ENCODE measurements around the gene PPP1R13B. TPM values are rescaled to one million over a fixed set of nuclear protein-coding genes. Genes with fewer than 3 reads are reported as not detected.
A peak's percentile ranks its signal among the peaks of the same experiment; 100 is the strongest.

Gene PPP1R13B
- polyA plus RNA-seq, 1 of the 3 experiments (the other 2 are of a cell fraction), result 5.7 TPM

- no peak overlapping the region for H3K9ac ChIP-seq
- POLR2A ChIA-PET, result no interaction called here
- H3K4me3 ChIP-seq (ENCODE audit: low read depth in 2 of 2, low read length in 1 of 2), result no peak overlapping the region
- no peak overlapping the region for H3K27ac ChIP-seq (ENCODE audit: low read depth in 2 of 2, low read length in 1 of 2)
- DNase-seq, result no peak
- no peaks in the 10 kb centered on the region for H3K9me2 ChIP-seq
- H4K20me1 ChIP-seq (ENCODE audit: insufficient read depth), result no peaks in the 10 kb centered on the region
- CTCF ChIA-PET, result interaction anchor here (0.6 kb wide), 2 partner anchors 108 to 160 kb away, joined by 3 to 4 read pairs; no protein-coding TSS in a partner anchor
- peaks cover 0 to 2% of the 10 kb centered on the region in 2 experiments; a peak in 1 of 4 replicates for H3K4me1 ChIP-seq (ENCODE audit: control insufficient read depth in 1 of 2, insufficient read depth in 2 of 2, low read depth in 1 of 2, low read length in 1 of 2)
- WGBS (ENCODE audit: low lambda C conversion rate), result 86% methylated on average over 2 of the region's 2 CpGs
- peak; percentile 9; the same call in 1 of the 2 replicates for TF ChIP-seq MXI1 (IDR thresholded peaks at IDR 0.05; ENCODE audit: low read depth, low read length)
- TF ChIP-seq GATA2 (CRISPR knock-in tag; IDR thresholded peaks at IDR 0.05), result no peak
- no peak for TF ChIP-seq REST (IDR thresholded peaks at IDR 0.05; ENCODE audit: low read depth, low read length)
- no peak for TF ChIP-seq NFIC (IDR thresholded peaks at IDR 0.05; ENCODE audit: borderline replicate concordance)
- no peak for TF ChIP-seq POLR2AphosphoS5 (IDR thresholded peaks at IDR 0.05; ENCODE audit: low read depth, low read length)
- no peak for TF ChIP-seq RAD21 (IDR thresholded peaks at IDR 0.05; ENCODE audit: low read length)
- no peaks in the 10 kb centered on the region for H3K36me3 ChIP-seq (replicated peaks in 1 of 2; ENCODE audit: control insufficient read depth in 1 of 2, insufficient read depth in 2 of 2, low read length in 1 of 2)
- no peaks in the 10 kb centered on the region for H3K9me3 ChIP-seq
- no peak overlapping the region for H2AFZ ChIP-seq (ENCODE audit: low read depth)
- peaks cover 37% of the 10 kb centered on the region for H3K79me2 ChIP-seq (ENCODE audit: insufficient read depth)
- H3K4me2 ChIP-seq, result no peak overlapping the region
- no peaks in the 10 kb centered on the region for H3F3A ChIP-seq (replicated peaks; ENCODE audit: insufficient read depth)
- H3K27me3 ChIP-seq (ENCODE audit: insufficient read depth), result no peaks in the 10 kb centered on the region
Observed at GRCh38 chr14:103840014-103840413, 7.4 kb downstream of the PPP1R13B start.

GRCh38 chr14:103839579-103839978, 7.8 kb downstream of the PPP1R13B start:
- no peak overlapping the region for H2AFZ ChIP-seq (ENCODE audit: low read depth)
- peaks cover 36% of the 10 kb centered on the region for H3K79me2 ChIP-seq (ENCODE audit: insufficient read depth)
- POLR2A ChIA-PET, result no interaction called here
- no peaks in the 10 kb centered on the region for H3K27me3 ChIP-seq (ENCODE audit: insufficient read depth)
- CTCF ChIA-PET, result interaction anchor here (0.6 kb wide), 1 partner anchor 160 kb away, joined by 4 read pairs; no protein-coding TSS in a partner anchor
- no peak overlapping the region for H3K4me3 ChIP-seq (ENCODE audit: low read depth in 2 of 2, low read length in 1 of 2)
- H4K20me1 ChIP-seq (ENCODE audit: insufficient read depth), result no peaks in the 10 kb centered on the region
- no peaks in the 10 kb centered on the region for H3F3A ChIP-seq (replicated peaks; ENCODE audit: insufficient read depth)
- 69% methylated on average over 1 of the region's 1 CpG for WGBS (ENCODE audit: low lambda C conversion rate)
- TF ChIP-seq MXI1 (IDR thresholded peaks at IDR 0.05; ENCODE audit: low read depth, low read length), result peak; percentile 31; the same call in 1 of the 2 replicates
- TF ChIP-seq, protein P1, sequence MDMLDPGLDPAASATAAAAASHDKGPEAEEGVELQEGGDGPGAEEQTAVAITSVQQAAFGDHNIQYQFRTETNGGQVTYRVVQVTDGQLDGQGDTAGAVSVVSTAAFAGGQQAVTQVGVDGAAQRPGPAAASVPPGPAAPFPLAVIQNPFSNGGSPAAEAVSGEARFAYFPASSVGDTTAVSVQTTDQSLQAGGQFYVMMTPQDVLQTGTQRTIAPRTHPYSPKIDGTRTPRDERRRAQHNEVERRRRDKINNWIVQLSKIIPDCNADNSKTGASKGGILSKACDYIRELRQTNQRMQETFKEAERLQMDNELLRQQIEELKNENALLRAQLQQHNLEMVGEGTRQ (IDR thresholded peaks at IDR 0.05; ENCODE audit: borderline replicate concordance, low read depth, low read length), result no peak
- no peaks in the 10 kb centered on the region for H3K9me2 ChIP-seq
- no peak overlapping the region for H3K4me2 ChIP-seq
- no peaks in the 10 kb centered on the region for H3K36me3 ChIP-seq (replicated peaks in 1 of 2; ENCODE audit: control insufficient read depth in 1 of 2, insufficient read depth in 2 of 2, low read length in 1 of 2)
- no peak overlapping the region for H3K9ac ChIP-seq
- no peaks in the 10 kb centered on the region for H3K9me3 ChIP-seq
- peaks cover 0 to 2% of the 10 kb centered on the region in 2 experiments; a peak in 1 of 4 replicates for H3K4me1 ChIP-seq (ENCODE audit: control insufficient read depth in 1 of 2, insufficient read depth in 2 of 2, low read depth in 1 of 2, low read length in 1 of 2)
- no peak for DNase-seq
- no peak overlapping the region for H3K27ac ChIP-seq (ENCODE audit: low read depth in 2 of 2, low read length in 1 of 2)
